ENCODE data around the gene ERV3-1. TPM values are rescaled to one million over a fixed set of nuclear protein-coding genes. Genes with fewer than 3 reads are reported as not detected.
A peak's percentile ranks its signal among the peaks of the same experiment; 100 is the strongest.

The ERV3-1 gene
- total RNA-seq, 1 experiment from 2014 or later: 10.2 TPM

GRCh38 chr7:64990216-64990615, 16.3 kb downstream of the ERV3-1 start:
- ATAC-seq (no peak), DNase-seq (ENCODE audit: low spot score) (no peak)
- Mint-ChIP-seq H3K36me3 (peaks cover 88% of the 10 kb centered on the region), H3K9me3 (peaks cover 89% of the 10 kb centered on the region), H3K4me3 (no peak overlapping the region), H3K27me3 (ENCODE audit: low read depth) (peaks cover 2% of the 10 kb centered on the region; the same call in 1 of the 2 replicates), H3K4me1 (no peaks in the 10 kb centered on the region), H3K27ac (no peak overlapping the region)
- ChIA-PET POLR2A (no interaction called here), CTCF (no interaction called here)
- no peak for TF ChIP-seq TCF7 (CRISPR knock-in tag; IDR thresholded peaks at IDR 0.05; ENCODE audit: low read depth)

- no peak overlapping the region for H3K4me3 Mint-ChIP-seq
- H3K27ac Mint-ChIP-seq: no peak overlapping the region
- peaks cover 11% of the 10 kb centered on the region for H3K27me3 Mint-ChIP-seq (ENCODE audit: low read depth)
- DNase-seq (ENCODE audit: low spot score) (no peak), ATAC-seq (no peak)
- POLR2A ChIA-PET: no interaction called here
- CTCF ChIA-PET: no interaction called here
- TF ChIP-seq ZNF138 (CRISPR knock-in tag; conservative IDR thresholded peaks at IDR 0.05) (no peak), NFATC4 (CRISPR knock-in tag; IDR thresholded peaks at IDR 0.05) (no peak), ESRRA (CRISPR knock-in tag; IDR thresholded peaks at IDR 0.05; ENCODE audit: borderline replicate concordance) (no peak), MXD4 (CRISPR knock-in tag; IDR thresholded peaks at IDR 0.05; ENCODE audit: borderline replicate concordance) (no peak), PREB (CRISPR knock-in tag; IDR thresholded peaks at IDR 0.05; ENCODE audit: borderline replicate concordance) (no peak), ZNF671 (CRISPR knock-in tag; IDR thresholded peaks at IDR 0.05) (no peak), E2F5 (CRISPR knock-in tag; IDR thresholded peaks at IDR 0.05) (no peak), TP53 (CRISPR knock-in tag; IDR thresholded peaks at IDR 0.05) (no peak), ZBTB43 (CRISPR knock-in tag; IDR thresholded peaks at IDR 0.05) (no peak)
- H3K4me1 Mint-ChIP-seq: no peaks in the 10 kb centered on the region
- peaks cover 83% of the 10 kb centered on the region for H3K9me3 Mint-ChIP-seq
- peaks cover 77% of the 10 kb centered on the region for H3K36me3 Mint-ChIP-seq
These were observed 27.8 kb downstream of the ERV3-1 start for GRCh38 chr7:64978497-64979203.

- H3K36me3 Mint-ChIP-seq: peaks cover 38% of the 10 kb centered on the region
- H3K27me3 Mint-ChIP-seq (ENCODE audit: low read depth): peaks cover 7% of the 10 kb centered on the region; the same call in 1 of the 2 replicates
- H3K4me3 Mint-ChIP-seq: no peak overlapping the region
- peaks cover 62% of the 10 kb centered on the region for H3K9me3 Mint-ChIP-seq
- H3K4me1 Mint-ChIP-seq: 0 out of 2 replicates have a peak, but pooled peaks cover 3% of the 10 kb centered on the region
- TF ChIP-seq FOXJ3 (CRISPR knock-in tag; IDR thresholded peaks at IDR 0.05; ENCODE audit: borderline replicate concordance) (no peak), SMAD3 (CRISPR knock-in tag; IDR thresholded peaks at IDR 0.05; ENCODE audit: borderline replicate concordance) (no peak), MYBL2 (CRISPR knock-in tag; IDR thresholded peaks at IDR 0.05) (no peak), ETV6 (CRISPR knock-in tag; IDR thresholded peaks at IDR 0.05) (no peak), SOX15 (CRISPR knock-in tag; IDR thresholded peaks at IDR 0.05) (no peak)
- ChIA-PET CTCF (no interaction called here), POLR2A (no interaction called here)
- no peak for ATAC-seq
- no peak for DNase-seq (ENCODE audit: low spot score)
- H3K27ac Mint-ChIP-seq: no peak overlapping the region
These were observed 40.9 kb downstream of the ERV3-1 start for GRCh38 chr7:64965594-64965993.

GRCh38 chr7:64959072-64959747, 47.3 kb downstream of the ERV3-1 start:
- ChIA-PET POLR2A (interaction anchor here (1.5 kb wide), 1 partner anchor 47 kb away, joined by 8 read pairs; the partner anchor contains the start of gene ERV3-1), CTCF (interaction anchor here (1.1 to 2.2 kb wide), 2 partner anchors 35 to 518 kb away, joined by 3 to 7 read pairs; no protein-coding TSS in a partner anchor)
- peaks cover 61% of the 10 kb centered on the region for H3K9me3 Mint-ChIP-seq
- DNase-seq (ENCODE audit: low spot score) (peak; percentile 13), ATAC-seq (peak; percentile 87)
- peaks cover 9% of the 10 kb centered on the region; the same call in 1 of the 2 replicates for H3K4me1 Mint-ChIP-seq
- peaks cover 26% of the 10 kb centered on the region for H3K36me3 Mint-ChIP-seq
- peaks cover 10% of the 10 kb centered on the region; the same call in 1 of the 2 replicates for H3K27me3 Mint-ChIP-seq (ENCODE audit: low read depth)
- no peak for TF ChIP-seq OVOL2 (CRISPR knock-in tag; IDR thresholded peaks at IDR 0.05; ENCODE audit: borderline replicate concordance)
- no peak for TF ChIP-seq NR2C2 (CRISPR knock-in tag; IDR thresholded peaks at IDR 0.05)
- TF ChIP-seq CDX4 (CRISPR knock-in tag; IDR thresholded peaks at IDR 0.05; ENCODE audit: borderline replicate concordance): no peak
- peak; percentile 35; the same call in 1 of the 2 replicates for TF ChIP-seq USF1 (CRISPR knock-in tag; IDR thresholded peaks at IDR 0.05)
- H3K27ac Mint-ChIP-seq: no peak overlapping the region
- no peak overlapping the region for H3K4me3 Mint-ChIP-seq
